CD4-positive, alpha-beta T cell treated with Interleukin-17A for 1 hour (primary cell): ENCODE measurements around the gene ZNF630.
A peak's percentile ranks its signal among the peaks of the same experiment; 100 is the strongest.
"Not testable (repeated sequence)": the region's sequence is repeated elsewhere in the genome, so short reads cannot be mapped to it uniquely, and the experiment has no call there.

Experiments used
- DNase-seq: peaks from one replicate; pipeline ENCODE4 v3.0.0-alpha.2; 2020

The ZNF630 gene

GRCh38 chrX:48071064-48071985 lies at the start of gene ZNF630:
ZNF630 (minus strand) TSS chrX:48071640; CDS start chrX:48066886, 4,754 bp downstream.
- DNase-seq: peak; percentile 74

DNA sequence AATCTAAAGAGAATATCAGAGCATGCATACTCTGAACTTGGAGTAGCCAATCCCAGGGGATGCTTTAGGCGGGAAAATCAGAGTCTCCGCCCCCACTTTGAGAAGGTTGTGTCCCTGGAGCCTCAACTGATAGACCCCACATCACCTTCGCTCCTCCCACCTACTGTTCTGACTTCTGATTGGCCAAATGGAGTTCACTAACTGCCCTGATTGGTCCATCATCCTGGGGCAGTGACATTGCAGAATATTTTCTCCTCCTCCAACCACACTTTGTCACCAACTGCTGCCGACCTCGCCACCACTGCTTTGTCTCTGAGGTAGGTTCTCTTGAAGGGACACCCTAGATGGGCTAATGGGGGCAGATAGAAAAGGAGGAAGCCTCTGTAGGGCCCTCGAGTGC lies 36.3 kb upstream of the ZNF630 start:
- DNase-seq: no peak

GRCh38 chrX:48102874-48103374 lies 31.5 kb upstream of the ZNF630 start:
- no peak for DNase-seq

DNA sequence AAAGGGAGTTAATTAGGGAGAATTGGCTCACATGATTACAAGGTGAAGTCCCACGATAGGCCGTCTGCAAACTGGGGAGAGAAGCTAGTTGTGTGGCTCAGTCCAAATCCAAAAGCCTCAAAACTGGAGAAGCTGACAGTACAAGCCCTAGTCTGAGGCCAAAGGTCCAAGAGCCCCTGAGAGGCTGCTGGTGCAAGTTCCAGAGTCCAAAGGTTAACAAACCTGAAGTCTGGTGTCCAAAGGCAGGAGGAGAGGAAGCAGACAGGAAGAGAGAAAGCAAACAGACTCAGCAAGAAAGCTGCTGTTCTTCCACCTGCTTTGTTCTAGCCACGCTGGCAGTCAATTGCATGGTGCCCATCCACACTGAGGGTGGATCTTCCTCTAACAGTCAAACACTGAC lies 30.0 kb upstream of the ZNF630 start:
- DNase-seq: no peak

GRCh38 chrX:48092558-48092957 lies 21.1 kb upstream of the ZNF630 start:
- DNase-seq: not testable (repeated sequence)

GRCh38 chrX:48090123-48090522 lies 18.7 kb upstream of the ZNF630 start:
- no peak for DNase-seq

GRCh38 chrX:48086082-48086481 lies 14.6 kb upstream of the ZNF630 start:
- DNase-seq: no peak

DNA sequence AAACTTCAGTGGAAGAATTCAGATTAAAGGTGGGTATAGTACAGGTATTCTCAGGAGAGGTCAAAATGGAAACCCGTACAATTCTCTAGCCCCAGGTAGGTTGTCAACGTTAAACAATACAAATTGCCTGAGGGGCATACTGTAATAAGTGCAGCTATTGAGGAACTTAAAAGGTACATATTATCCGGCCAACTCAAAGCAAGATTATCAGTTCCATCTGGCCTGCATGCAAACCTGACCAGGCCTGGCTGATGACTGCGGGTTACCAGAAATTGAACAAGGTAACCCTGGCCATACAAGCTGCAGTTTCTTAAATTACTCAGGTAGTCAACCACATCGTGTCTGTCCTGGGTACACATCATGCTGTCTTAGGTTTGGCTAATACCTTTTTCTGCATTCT lies 12.3 kb upstream of the ZNF630 start:
- no peak for DNase-seq

DNA sequence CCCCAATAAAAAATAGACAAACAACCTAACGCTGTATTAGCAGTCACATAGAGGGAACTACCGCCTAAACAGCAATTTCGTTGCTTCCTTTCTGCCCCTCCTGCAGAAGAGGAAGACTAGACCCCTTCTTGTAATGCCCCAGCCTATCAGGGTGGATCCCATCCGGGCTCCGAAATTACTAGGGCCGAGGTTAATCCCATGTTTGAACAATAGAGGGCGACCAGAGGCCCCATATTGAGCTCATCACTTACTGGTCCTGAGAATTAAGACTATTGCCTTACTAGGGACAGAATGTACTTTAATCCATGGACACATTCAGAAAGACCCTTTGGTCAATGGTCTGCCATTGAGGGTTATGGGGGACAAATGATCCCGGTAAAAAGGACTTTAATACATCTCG lies 11.8 kb upstream of the ZNF630 start:
- peak; percentile 66 for DNase-seq

GRCh38 chrX:48076343-48076742 lies 4.9 kb upstream of the ZNF630 start:
- DNase-seq: no peak

- DNase-seq: no peak
Measured at GRCh38 chrX:48071986-48072605, 656 bp upstream of the ZNF630 start.

DNA sequence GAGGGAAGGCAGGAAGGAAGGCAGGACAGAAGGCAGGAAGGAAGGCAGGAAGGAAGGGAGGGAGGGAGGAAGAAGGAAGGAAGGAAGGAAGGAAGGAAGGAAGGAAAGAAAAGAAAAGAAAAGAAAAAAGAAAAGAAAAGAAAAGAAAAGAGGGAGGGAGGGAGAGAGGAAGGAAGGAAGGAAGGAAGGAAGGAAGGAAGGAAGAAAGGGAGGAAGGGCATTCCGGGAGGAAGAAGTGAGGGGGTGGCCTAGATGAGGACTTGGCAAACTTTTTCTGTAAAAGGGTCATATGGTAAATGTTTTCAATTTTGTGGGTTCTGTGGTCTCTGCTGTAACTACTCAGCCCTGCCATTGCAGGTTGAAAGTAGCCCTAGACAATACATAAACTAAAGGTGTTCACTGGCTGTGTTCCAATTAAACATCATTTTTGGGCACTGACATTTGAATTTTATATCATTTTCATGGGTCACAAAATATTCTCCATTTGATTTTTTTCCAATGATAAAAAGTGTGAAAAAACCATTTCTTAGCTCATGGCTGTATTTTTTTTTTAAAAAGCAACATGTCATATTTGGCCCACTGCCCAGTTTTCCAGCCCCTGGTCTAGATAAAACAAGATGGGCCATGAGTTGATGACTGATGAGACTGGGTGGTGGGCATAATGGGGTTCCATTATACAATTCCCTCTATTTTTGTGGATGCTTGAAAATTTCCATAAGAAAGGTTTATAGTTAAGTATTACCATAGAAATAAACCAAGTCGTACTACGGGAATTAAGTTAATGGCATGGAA lies 3.1 kb downstream of the ZNF630 start:
- no peak for DNase-seq

DNA sequence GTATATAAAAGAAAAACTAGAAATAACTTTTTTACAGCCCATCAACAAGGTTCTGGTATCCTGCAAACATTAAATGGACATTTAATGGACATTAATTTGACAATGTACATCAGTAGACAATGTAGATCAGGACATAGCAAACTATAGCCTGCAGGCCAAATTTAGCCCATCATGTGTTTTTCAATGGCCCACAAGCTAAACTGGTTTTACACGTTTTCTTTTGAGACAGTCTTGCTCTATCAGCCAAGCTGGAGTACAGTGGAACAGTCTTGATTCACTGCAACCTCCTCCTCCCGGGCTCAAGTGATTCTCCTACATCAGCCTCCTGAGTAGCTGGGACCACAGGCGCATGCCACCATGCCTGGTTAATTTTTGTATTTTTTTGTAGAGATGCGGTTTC lies 7.2 kb downstream of the ZNF630 start:
- no peak for DNase-seq

DNA sequence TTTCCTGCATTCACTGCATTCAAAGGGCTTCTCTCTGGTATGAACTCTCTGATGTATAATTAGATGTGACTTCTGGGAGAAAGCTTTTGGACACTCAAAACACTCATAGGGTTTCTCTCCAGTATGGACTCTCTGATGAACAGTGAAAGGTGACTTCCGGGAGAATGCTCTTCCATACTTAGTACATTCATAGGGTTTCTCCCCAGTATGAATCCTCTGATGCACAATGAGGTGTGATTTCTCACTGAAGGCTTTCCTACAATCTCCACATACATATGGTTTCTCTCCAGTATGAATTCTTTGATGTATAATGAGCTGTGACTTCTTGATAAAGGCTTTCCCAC lies 12.2 kb downstream of the ZNF630 start:
- DNase-seq: no peak

DNA sequence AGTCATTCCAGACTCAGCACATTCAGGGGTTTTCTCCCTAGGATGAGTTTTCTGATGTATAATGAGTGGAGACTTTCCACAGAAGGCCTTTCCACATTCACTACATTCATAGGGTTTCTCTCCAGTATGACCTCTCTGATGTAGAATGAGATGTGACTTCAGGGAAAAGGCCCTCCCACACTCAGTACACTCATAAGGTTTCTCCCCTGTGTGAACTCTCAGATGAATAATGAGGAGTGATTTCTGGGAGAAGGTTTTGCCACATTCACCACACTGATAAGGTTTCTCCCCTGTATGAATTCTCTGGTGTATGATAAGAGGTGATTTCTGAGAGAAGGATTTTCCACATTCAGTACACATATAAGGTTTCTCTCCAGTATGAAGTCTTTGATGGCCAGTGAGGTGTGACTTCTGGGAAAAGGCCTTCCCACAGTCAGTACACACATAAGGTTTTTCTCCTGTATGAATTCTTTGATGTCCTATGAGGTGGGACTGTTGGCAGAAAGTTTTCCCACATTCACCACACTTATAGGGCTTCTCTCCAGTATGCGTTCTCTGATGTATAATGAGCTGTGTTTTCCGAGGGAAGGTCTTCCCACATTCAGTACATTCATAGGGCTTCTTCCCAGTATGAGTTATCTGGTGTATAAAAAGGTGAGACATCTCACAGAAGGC lies 12.7 kb downstream of the ZNF630 start:
- DNase-seq: no peak

DNA sequence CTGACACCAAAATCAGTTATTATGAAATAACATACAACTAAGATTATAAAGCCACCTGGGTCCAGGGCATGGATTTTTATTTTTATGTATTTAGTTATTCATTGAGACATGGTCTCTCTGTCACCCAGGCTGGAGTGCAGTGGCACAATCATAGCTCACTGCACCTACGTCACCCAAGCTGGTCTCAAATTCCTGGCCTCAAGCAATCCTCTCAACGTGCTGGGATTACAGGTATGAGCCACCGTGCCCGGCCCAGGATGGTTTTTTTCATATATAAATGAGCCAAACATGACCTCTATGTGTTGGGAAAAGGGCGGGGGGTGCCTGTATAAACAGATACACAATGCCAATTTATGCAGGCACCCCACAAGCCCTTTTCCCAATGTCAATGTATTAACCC lies 24.6 kb downstream of the ZNF630 start:
- no peak for DNase-seq

DNA sequence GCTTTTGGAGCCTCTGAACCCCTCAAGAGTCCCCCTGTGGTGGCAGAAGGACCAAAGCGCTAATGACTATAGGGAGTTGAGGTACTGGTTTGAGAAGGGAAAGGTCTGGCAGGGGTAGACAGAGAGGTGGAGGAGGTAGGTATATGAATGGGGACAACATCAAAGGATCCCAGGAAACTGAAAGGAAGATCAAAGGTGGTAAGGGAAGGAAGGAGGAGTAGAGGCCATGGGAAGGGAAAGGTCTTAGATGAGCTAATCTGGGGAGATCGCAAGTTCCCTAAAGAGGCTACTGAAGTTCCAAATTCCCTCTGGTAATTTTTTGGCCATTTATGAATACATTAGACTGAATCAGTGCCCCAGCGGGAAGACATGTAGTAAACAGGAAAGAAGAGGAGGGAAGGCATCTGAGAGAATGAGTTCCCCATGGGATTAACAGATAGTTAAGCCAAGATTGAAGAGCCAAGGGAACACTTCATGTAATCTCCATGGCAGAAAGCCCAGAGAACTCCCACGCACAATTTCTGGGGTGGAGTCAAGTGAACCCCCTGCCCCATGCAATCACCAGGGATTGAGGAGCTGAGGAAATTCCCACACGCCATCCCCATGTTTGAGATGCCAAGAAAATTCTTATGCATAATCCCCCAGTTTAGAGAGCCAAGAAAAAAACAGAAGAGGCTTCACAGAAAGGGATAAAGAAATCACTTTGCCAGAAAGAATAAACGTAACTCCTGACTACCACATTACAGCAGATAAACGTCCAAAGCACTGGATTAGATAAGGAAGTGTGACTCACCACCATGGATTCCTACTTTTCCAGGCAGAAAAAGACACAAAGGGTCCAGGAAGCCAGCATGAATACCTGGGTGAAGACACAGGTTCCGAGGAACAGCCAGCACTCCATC lies 25.8 kb downstream of the ZNF630 start:
- no peak for DNase-seq

DNA sequence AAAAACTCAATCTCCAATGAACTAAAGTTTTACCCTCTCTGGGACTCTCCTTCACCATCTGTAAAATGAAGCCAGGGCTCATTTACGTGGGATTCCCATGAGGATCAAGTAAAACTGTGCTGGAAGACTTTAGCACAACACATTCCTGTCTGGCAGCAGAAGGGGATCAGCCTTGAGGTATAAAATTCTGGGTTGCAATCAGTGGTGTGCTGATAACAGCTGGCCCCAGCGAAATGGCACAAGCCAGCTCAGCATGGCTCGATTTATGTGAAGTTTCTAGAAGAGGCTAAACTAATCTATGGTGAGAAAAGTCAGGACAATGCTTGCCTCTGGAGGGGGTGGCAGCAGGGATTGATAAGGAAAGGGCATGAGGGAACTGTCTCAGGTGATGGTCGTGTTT lies 28.4 kb downstream of the ZNF630 start:
- no peak for DNase-seq

GRCh38 chrX:48035891-48036290 lies 35.5 kb downstream of the ZNF630 start:
- DNase-seq: no peak

- DNase-seq: not testable (repeated sequence)
Measured at GRCh38 chrX:48030641-48031173, 40.7 kb downstream of the ZNF630 start.

DNA sequence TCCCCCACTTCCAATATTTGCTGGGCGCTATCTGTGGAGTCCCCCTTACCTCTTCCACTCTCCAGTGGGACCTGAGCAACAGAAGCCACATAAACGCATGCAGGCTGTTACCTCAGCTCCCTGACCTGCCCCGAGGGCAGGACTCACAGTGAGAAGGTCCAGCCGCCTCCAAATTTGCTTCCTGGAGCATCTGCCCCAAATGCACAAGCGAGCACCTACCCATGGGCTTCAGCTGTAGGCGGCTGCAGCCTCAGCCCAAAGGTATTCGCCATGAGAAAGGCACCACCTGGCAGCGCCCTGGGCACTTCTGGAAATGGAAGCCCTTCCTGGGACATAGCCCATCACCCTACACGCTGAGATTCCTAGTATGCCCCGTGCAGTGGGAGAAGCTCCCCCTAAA lies 41.2 kb downstream of the ZNF630 start:
- no peak for DNase-seq

- no peak for DNase-seq
Measured at GRCh38 chrX:48028091-48028490, 43.3 kb downstream of the ZNF630 start.
